Left ventricle myocardium inferior (tissue), 1 donor: ENCODE results near the gene GFM1. TPM values are rescaled to one million over a fixed set of nuclear protein-coding genes. Genes with fewer than 3 reads are reported as not detected.

Source experiments
- DNase-seq: peaks from one replicate; pipeline ENCODE4 v3.0.0-alpha.2; 2020
- H3K27ac ChIP-seq: fragments of 200-600 bp; replicated peaks from 2 replicates; pipeline ENCODE4 v1.8.0; 2021
- H3K27me3 ChIP-seq: fragments of 200-600 bp; 2 replicates; pipeline ENCODE4 v1.8.0; 2021; ENCODE audit warnings: low read depth
- H3K36me3 ChIP-seq: fragments of 200-600 bp; 2 replicates; pipeline ENCODE4 v1.8.0; 2021
- H3K4me1 ChIP-seq: fragments of 200-600 bp; 2 replicates; pipeline ENCODE4 v1.8.0; 2021
- H3K4me3 ChIP-seq: fragments of 200-600 bp; 2 replicates; pipeline ENCODE4 v1.8.0; 2021; ENCODE audit warnings: mild to moderate bottlenecking, moderate library complexity
- H3K9me3 ChIP-seq: fragments of 200-600 bp; replicated peaks from 2 replicates; pipeline ENCODE4 v1.8.0; 2021
- intact Hi-C: fragments of 100-400 bp; cut with micrococcal nuclease; formaldehyde crosslinking; loops from one replicate; pipeline ENCODE4 v1.11.0; 2022
- total RNA-seq: library from RNA; stranded (reverse); fragmentation: NEBNext Ultra II Directional; extraction: Animal tissue kit (Norgen Biotek cat#: 25700); gene quantifications from one replicate; pipeline ENCODE4 v1.2.1, GENCODE V29; 2021
- TF ChIP-seq, protein P1 (sequence below): fragments of 200-600 bp; IDR thresholded peaks from 2 replicates; pipeline ENCODE4 v1.8.0; 2021; ENCODE audit warnings: antibody characterized with exemption, mild to moderate bottlenecking, borderline replicate concordance
- donor health status: DM: no; HTN: yes; CAD: no; lungs with severe emphysema.

The GFM1 gene
- total RNA-seq, 1 donor from 2014 or later = 60.5 TPM

DNA sequence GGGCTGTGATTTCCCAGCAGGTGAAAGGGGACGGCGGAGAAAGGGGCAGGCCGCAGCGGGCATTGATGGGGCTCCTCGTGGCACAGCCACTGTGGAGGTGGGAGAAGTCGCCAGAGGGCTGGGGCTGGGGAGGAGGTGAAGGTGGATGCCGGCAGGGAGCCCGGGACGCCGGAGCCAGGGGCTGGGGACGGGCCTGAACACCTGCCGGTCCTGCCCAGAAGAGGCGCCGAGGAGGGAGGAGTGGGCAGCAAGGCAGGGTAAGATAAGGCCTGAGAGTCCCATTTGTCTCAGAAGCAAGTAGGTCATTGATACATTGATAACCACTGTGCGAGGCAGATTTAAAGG, 88.5 kb downstream of the GFM1 start:
- Histone ChIP-seq H3K4me1 (peaks cover 23% of the 10 kb centered on the region), H3K36me3 (peaks cover 8% of the 10 kb centered on the region), H3K27me3 (no peaks in the 10 kb centered on the region), H3K4me3 (peak overlapping the region; percentile 77), H3K9me3 (peaks cover 15% of the 10 kb centered on the region), H3K27ac (peak overlapping the region; percentile 74)
- intact Hi-C loops = no loop called here
- TF ChIP-seq, protein P1, sequence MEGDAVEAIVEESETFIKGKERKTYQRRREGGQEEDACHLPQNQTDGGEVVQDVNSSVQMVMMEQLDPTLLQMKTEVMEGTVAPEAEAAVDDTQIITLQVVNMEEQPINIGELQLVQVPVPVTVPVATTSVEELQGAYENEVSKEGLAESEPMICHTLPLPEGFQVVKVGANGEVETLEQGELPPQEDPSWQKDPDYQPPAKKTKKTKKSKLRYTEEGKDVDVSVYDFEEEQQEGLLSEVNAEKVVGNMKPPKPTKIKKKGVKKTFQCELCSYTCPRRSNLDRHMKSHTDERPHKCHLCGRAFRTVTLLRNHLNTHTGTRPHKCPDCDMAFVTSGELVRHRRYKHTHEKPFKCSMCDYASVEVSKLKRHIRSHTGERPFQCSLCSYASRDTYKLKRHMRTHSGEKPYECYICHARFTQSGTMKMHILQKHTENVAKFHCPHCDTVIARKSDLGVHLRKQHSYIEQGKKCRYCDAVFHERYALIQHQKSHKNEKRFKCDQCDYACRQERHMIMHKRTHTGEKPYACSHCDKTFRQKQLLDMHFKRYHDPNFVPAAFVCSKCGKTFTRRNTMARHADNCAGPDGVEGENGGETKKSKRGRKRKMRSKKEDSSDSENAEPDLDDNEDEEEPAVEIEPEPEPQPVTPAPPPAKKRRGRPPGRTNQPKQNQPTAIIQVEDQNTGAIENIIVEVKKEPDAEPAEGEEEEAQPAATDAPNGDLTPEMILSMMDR = no peak
- DNase-seq = no peak

GRCh38 chr3:158733656-158734055, 89.3 kb downstream of the GFM1 start:
- peaks cover 18% of the 10 kb centered on the region for H3K4me1 ChIP-seq
- peaks cover 15% of the 10 kb centered on the region for H3K9me3 ChIP-seq
- no peak for DNase-seq
- TF ChIP-seq, protein P1 = no peak
- no peak overlapping the region for H3K4me3 ChIP-seq
- H3K36me3 ChIP-seq = peaks cover 9% of the 10 kb centered on the region
- no peaks in the 10 kb centered on the region for H3K27me3 ChIP-seq
- intact Hi-C loops = no loop called here
- H3K27ac ChIP-seq = peak overlapping the region; percentile 74

GRCh38 chr3:158735296-158736033, 91.1 kb downstream of the GFM1 start:
- Histone ChIP-seq H3K27ac (no peak overlapping the region), H3K4me1 (peaks cover 18% of the 10 kb centered on the region), H3K4me3 (no peak overlapping the region), H3K36me3 (peaks cover 12% of the 10 kb centered on the region), H3K27me3 (no peaks in the 10 kb centered on the region), H3K9me3 (peaks cover 15% of the 10 kb centered on the region)
- TF ChIP-seq, protein P1 = no peak
- intact Hi-C loops = no loop called here
- no peak for DNase-seq

DNA sequence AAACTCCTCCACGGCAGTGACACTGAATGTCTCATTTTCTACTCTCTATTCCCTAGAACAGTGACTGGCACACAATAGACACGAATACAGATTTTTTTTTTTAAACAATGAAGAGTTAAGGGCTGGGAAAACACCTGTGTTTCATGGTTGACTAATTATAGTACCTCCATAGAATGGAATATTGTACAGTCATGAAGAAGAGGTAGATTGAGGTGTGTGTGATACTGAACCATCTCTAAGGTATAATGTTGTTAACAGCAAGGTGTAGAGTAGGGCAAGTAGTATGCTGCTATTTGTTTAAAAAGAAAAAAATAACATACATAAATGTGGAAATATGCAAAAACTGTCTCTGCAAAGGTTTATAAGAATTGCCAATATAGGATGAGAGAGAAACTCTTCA, 93.1 kb downstream of the GFM1 start:
- no peak overlapping the region for H3K4me3 ChIP-seq
- H3K27me3 ChIP-seq = no peaks in the 10 kb centered on the region
- TF ChIP-seq, protein P1 = no peak
- H3K9me3 ChIP-seq = peaks cover 15% of the 10 kb centered on the region
- peaks cover 12% of the 10 kb centered on the region for H3K36me3 ChIP-seq
- H3K27ac ChIP-seq = no peak overlapping the region
- intact Hi-C loops = no loop called here
- no peak for DNase-seq
- H3K4me1 ChIP-seq = peaks cover 4% of the 10 kb centered on the region

DNA sequence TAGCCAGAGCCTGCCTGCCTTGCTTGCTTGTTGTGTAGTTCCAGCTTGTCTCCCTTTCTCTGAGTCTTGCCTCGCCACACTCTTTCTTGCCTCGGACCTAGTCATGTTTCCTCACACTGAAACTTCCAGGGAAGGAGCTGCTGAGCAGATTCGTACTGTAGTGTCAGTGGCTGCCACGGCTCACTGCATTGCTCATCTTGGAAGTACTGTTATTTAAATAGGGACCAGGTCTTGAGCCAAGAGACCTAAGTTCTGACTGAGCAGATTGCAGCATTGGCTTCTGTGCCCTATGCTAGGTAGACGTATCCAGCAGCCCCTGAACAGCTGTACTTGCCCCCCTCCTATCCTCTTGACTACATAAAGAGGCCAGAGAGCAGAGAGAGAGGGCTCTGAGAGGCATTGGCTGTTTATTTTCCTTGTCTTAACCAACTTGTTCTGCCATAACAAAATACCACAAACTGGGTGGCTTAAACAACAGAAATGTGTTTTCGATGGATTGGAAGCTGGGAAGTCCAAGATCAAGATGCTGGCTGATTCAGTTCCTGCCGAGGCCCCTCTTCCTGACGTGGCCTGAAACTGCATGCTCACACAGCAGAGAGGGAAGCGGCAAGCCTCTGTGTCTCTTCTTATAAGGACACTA, 93.8 kb downstream of the GFM1 start:
- Histone ChIP-seq H3K4me1 (no peaks in the 10 kb centered on the region), H3K9me3 (peaks cover 15% of the 10 kb centered on the region), H3K4me3 (no peak overlapping the region), H3K36me3 (peaks cover 12% of the 10 kb centered on the region), H3K27me3 (no peaks in the 10 kb centered on the region), H3K27ac (no peak overlapping the region)
- TF ChIP-seq, protein P1 = no peak
- intact Hi-C loops = no loop called here
- no peak for DNase-seq
